ENCODE measurements around the gene KCNF1. TPM values are rescaled to one million over a fixed set of nuclear protein-coding genes. Genes with fewer than 3 reads are reported as not detected.

Gene KCNF1
- polyA plus RNA-seq (2012; ENCODE audit: insufficient read depth, insufficient read length, low read depth) = not detected

- no peaks in the 10 kb centered on the region for H3K9me3 ChIP-seq
- peaks cover 29% of the 10 kb centered on the region for H3K27me3 ChIP-seq
- H3K4me1 ChIP-seq = no peaks in the 10 kb centered on the region
- DNase-seq = peak; percentile 61
- H3K36me3 ChIP-seq = no peaks in the 10 kb centered on the region
- peak within 1 kb of the TSS; percentile 54 for H3K4me3 ChIP-seq (ENCODE audit: low read depth, low read length)
- TF ChIP-seq, protein P1, sequence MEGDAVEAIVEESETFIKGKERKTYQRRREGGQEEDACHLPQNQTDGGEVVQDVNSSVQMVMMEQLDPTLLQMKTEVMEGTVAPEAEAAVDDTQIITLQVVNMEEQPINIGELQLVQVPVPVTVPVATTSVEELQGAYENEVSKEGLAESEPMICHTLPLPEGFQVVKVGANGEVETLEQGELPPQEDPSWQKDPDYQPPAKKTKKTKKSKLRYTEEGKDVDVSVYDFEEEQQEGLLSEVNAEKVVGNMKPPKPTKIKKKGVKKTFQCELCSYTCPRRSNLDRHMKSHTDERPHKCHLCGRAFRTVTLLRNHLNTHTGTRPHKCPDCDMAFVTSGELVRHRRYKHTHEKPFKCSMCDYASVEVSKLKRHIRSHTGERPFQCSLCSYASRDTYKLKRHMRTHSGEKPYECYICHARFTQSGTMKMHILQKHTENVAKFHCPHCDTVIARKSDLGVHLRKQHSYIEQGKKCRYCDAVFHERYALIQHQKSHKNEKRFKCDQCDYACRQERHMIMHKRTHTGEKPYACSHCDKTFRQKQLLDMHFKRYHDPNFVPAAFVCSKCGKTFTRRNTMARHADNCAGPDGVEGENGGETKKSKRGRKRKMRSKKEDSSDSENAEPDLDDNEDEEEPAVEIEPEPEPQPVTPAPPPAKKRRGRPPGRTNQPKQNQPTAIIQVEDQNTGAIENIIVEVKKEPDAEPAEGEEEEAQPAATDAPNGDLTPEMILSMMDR (IDR thresholded peaks at IDR 0.05; ENCODE audit: low read depth, low read length) = peak; percentile 47
Measured at GRCh38 chr2:10911291-10912075, at the start of gene KCNF1. TSS of gene KCNF1 (plus strand) at chr2:10911934. CDS start at chr2:10912427, 493 bp downstream.

- Histone ChIP-seq H3K4me3 (ENCODE audit: low read depth, low read length) (no peak overlapping the region), H3K27me3 (no peaks in the 10 kb centered on the region), H3K9me3 (no peaks in the 10 kb centered on the region), H3K36me3 (no peaks in the 10 kb centered on the region), H3K4me1 (no peaks in the 10 kb centered on the region)
- DNase-seq = no peak
- TF ChIP-seq, protein P1 (IDR thresholded peaks at IDR 0.05; ENCODE audit: low read depth, low read length) = no peak
Measured at GRCh38 chr2:10862330-10862729, 49.4 kb upstream of the KCNF1 start.

GRCh38 chr2:10863047-10863446, 48.7 kb upstream of the KCNF1 start:
- H3K9me3 ChIP-seq = no peaks in the 10 kb centered on the region
- H3K27me3 ChIP-seq = no peaks in the 10 kb centered on the region
- no peak overlapping the region for H3K4me3 ChIP-seq (ENCODE audit: low read depth, low read length)
- TF ChIP-seq, protein P1 (IDR thresholded peaks at IDR 0.05; ENCODE audit: low read depth, low read length) = no peak
- H3K4me1 ChIP-seq = peaks cover 4% of the 10 kb centered on the region
- H3K36me3 ChIP-seq = no peaks in the 10 kb centered on the region
- DNase-seq = no peak

DNA sequence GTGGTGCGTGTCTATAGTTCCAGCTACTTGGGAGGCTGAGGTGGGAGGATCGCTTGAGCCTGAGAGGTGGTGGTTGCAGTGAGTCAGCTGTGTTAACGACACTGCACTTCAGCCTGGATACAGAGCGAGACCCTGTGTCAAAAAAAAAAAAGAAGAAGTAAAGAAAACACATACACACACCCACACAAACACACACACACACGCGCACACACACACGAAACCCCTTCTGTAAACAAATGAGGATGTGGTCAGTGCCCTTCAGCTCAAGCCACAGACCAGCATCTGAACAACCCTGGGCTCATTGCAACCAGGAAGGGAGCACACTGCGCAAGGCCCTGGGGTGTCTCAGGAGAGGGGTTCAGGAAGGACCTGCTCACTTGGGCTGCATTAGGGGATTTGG, 47.9 kb upstream of the KCNF1 start:
- H3K4me1 ChIP-seq = peaks cover 8% of the 10 kb centered on the region
- no peak overlapping the region for H3K4me3 ChIP-seq (ENCODE audit: low read depth, low read length)
- no peaks in the 10 kb centered on the region for H3K27me3 ChIP-seq
- no peaks in the 10 kb centered on the region for H3K9me3 ChIP-seq
- DNase-seq = no peak
- H3K36me3 ChIP-seq = no peaks in the 10 kb centered on the region
- TF ChIP-seq, protein P1 (IDR thresholded peaks at IDR 0.05; ENCODE audit: low read depth, low read length) = no peak

DNA sequence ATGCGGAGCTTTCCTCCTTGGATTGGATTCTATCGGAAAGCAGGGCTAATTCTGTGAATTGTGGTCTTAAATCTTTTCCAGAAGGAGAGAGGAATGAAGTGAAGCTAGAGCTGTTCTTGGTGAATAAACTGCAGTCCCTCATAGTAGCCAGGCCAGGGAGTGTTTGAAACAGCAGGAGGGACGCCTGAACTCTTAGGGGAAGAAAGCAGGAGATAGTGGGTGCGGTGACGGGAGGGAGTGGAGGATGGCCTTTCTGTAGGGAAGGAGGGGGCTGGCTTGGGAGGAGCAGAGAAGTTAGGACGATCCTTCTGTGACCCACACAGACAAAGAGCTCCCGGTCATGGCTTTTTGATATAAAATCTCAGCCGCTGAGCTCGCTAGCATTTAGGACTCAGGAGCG, 47.5 kb upstream of the KCNF1 start:
- Histone ChIP-seq H3K4me1 (peaks cover 8% of the 10 kb centered on the region), H3K27me3 (no peaks in the 10 kb centered on the region), H3K36me3 (no peaks in the 10 kb centered on the region), H3K9me3 (no peaks in the 10 kb centered on the region), H3K4me3 (ENCODE audit: low read depth, low read length) (no peak overlapping the region)
- DNase-seq = no peak
- TF ChIP-seq, protein P1 (IDR thresholded peaks at IDR 0.05; ENCODE audit: low read depth, low read length) = no peak
